LNCaP clone FGC (cell line): ENCODE measurements around the gene PALM.

ENCODE experiments used
- DNase-seq: peaks from one replicate; pipeline ENCODE4 v3.0.0-alpha.2; 2011; ENCODE audit warnings: low read depth
- H3K4me3 ChIP-seq: 2 replicates; pipeline ENCODE4 v1.5.1; 2011; ENCODE audit warnings: mild to moderate bottlenecking, low read depth, low read length, control low read depth
- CTCF ChIP-seq: IDR thresholded peaks from 2 replicates; pipeline ENCODE4 v1.5.1; 2012; ENCODE audit warnings: mild to moderate bottlenecking; ENCODE audit not compliant: control insufficient read depth, insufficient read depth; ENCODE audit errors: extremely low read depth

The PALM gene

DNA sequence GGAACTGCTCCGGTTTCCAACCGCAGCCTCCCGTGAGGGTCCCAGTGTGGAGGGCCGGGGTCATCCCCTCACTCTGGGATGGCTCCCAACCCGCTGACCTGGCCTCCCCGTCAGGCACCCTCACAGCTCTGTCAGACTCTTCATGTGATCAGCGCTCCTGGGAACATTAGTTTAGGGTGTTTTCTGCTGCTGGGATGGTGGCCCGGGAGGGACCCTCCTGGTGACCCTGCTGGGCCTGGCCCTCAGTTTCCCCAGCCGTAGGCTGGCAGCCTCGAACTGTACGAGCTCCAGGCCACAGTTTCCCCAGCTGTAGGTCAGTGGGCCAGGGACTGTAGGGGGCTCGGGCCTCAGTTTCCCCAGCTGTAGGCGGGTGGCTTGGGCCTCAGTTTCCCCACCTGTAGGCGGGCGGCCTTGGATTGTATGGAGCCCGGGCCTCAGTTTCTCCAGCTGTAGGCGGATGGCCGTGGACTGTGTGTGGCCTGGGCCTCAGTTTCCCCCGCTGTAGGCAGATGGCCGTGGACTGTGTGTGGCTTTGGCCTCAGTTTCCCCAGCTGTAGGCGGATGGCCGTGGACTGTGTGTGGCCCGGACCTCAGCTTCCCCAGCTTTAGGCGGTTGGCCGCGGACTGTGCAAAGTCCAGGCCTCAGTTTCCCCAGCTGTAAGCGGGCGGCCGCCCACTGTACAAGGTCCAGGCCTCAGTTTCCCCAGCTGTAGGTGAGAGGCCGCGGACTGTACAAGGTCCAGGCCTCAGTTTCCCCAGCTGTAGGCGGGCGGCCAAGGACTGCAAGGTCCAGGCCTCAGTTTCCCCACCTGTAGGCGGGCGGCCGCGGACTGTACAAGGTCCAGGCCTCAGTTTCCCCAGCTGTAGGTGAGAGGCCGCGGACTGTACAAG lies 87.2 kb downstream of the PALM start:
- no peak for DNase-seq

GRCh38 chr19:796692-797527 lies 88.2 kb downstream of the PALM start, which contains the start of gene PTBP1:
Gene PTBP1 (plus strand): TSS chr19:797452. CDS start chr19:797498, 46 bp downstream.
- DNase-seq, result peak; percentile 100
- TF ChIP-seq CTCF, result no peak
- peak within 1 kb of the TSS; percentile 94 for H3K4me3 ChIP-seq

More for the DNA sequence above, 87.2 kb downstream of the PALM start:
- H3K4me3 ChIP-seq, result peak overlapping the region; percentile 63
- no peak for TF ChIP-seq CTCF
